Heart right ventricle (tissue), 16 donors: ENCODE results near the gene SDHAF1. TPM values are rescaled to one million over a fixed set of nuclear protein-coding genes. Genes with fewer than 3 reads are reported as not detected.

Experiments
- ATAC-seq, 8 donors: fragments of 200-7000 bp; cut with Tn5 transposase; one replicate each; pipeline ENCODE4 v1.9.1; 2020; ENCODE audit warnings: mild to moderate bottlenecking in 8 of 8, moderate library complexity in 8 of 8, moderate number of reproducible peaks in 1 of 8
- DNase-seq, 2 donors: peaks; one replicate each; pipeline ENCODE4 v3.0.0-alpha.2; 2020
- H3K27ac ChIP-seq, 10 donors: fragments of 200-600 bp; sonication (generic) in 2 of 10; one replicate each; pipeline versions ENCODE4 v1.5.0 to v1.8.0; 2020 to 2022; ENCODE audit warnings: mild to moderate bottlenecking in 3 of 10
- H3K27me3 ChIP-seq, 7 donors: fragments of 200-600 bp; one replicate each; pipeline ENCODE4 v1.8.0; 2021 to 2022; ENCODE audit warnings: mild to moderate bottlenecking in 2 of 7
- H3K36me3 ChIP-seq, 9 donors: fragments of 200-600 bp; sonication (generic) in 1 of 9; one replicate each; pipeline versions ENCODE4 v1.5.0 to v1.8.0; 2020 to 2022; ENCODE audit warnings: mild to moderate bottlenecking in 2 of 9
- H3K4me1 ChIP-seq, 9 donors: fragments of 200-600 bp; sonication (generic) in 1 of 9; one replicate each; pipeline versions ENCODE4 v1.5.0 to v1.8.0; 2020 to 2022; ENCODE audit warnings: mild to moderate bottlenecking in 4 of 9
- H3K4me3 ChIP-seq, 10 donors: fragments of 200-600 bp; sonication (generic) in 2 of 10; one replicate each; pipeline versions ENCODE4 v1.5.0 to v1.8.0; 2020 to 2022; ENCODE audit warnings: mild to moderate bottlenecking in 7 of 10, moderate library complexity in 2 of 10
- H3K9me3 ChIP-seq, 11 donors: fragments of 200-600 bp in 10 of 11; sonication (generic) in 2 of 11; one replicate each; pipeline versions ENCODE4 v1.5.0 to v1.8.0; 2013 to 2022; ENCODE audit warnings: mild to moderate bottlenecking in 2 of 11, control low read depth in 1 of 11, moderate library complexity in 1 of 11
- CTCF ChIP-seq, 9 donors: fragments of 200-600 bp; sonication (generic) in 2 of 9; IDR thresholded peaks; one replicate each; pipeline versions ENCODE4 v1.5.0 to v1.8.0; 2021 to 2022; ENCODE audit warnings: antibody characterized with exemption in 9 of 9, mild to moderate bottlenecking in 5 of 9, moderate library complexity in 1 of 9
- WGBS, 2 donors: extraction: QIAGEN DNeasy Blood & Tissue Kit; methylation state at CpG; one replicate each; pipeline ENCODE4 v1.1.7; 2013; ENCODE audit warnings: inconsistent platforms in 1 of 2; 5-methylcytosine and 5-hydroxymethylcytosine counted together
- intact Hi-C, 10 donors: fragments of 100-400 bp; cut with DNase I; formaldehyde crosslinking; loops; one replicate each; pipeline versions ENCODE4 v1.11.1 to v1.14.2; 2022
- polyA plus RNA-seq, 2 donors: library from polyadenylated mRNA; stranded (reverse); fragments of 200-250 nt; gene quantifications; one replicate each; pipeline ENCODE4 v1.2.3, GENCODE V29; 2013
- total RNA-seq, 10 donors: library from RNA; stranded (reverse); fragmentation: NEBNext Ultra II Directional in 3 of 10; extraction: Animal tissue kit (Norgen Biotek cat#: 25700) in 3 of 10; gene quantifications; one replicate each; pipeline versions ENCODE4 v1.2.1 to v1.2.4, GENCODE V29; 2021 to 2023
- donor health status: Arrhythmogenic right ventricular cardiomyopathy.
- donor health status: ischemic (EF 13 %, LVEDD 7.1; RV severe dilation, severe dysfunction).
- donor health status: healthy with polysubstance abuse.
- donor health status: DM: no; HTN: yes; CAD: no.
- donor health status: DM: no; HTN: no; CAD: no.
- donor health status: ischemic (EF 25% LVEDD 6.9; RV normal size, moderate dysfunction).
- donor health status: ischemic (EF 25% LVEDD 5.7; RV mildly dilated, moderate dysfunction).
- donor health status: healthy.
- donor health status: DM: yes; HTN: yes; CAD: no.
- donor health status: Ischemic cardiomyopathy.
- donor health status: ischemic (EF 35%, LVEDD 5.7; RV mildly dilated, moderate dysfunction).
- donor health status: nonischemic (EF 11% LVEDD 7.7; RV severe dilation, severe dysfunction).
- donor health status: DM: yes; HTN: yes; CAD: no.
- donor health status: PGD.
- donor health status: ischemic (EF 29% LVEDD 5.4; RV normal size, mild dysfunction).
- donor health status: nonischemic (EF 23%, LVEDD 6.1; RV moderate dilation, normal function).

SDHAF1 gene
- total and polyA plus RNA-seq, 12 donors = 7.3 to 26.6 (median 10.2) TPM

GRCh38 chr19:36019061-36019670, 24.2 kb downstream of the SDHAF1 start:
- Histone ChIP-seq H3K9me3 (no peaks in the 10 kb centered on the region), H3K27me3 (no peaks in the 10 kb centered on the region), H3K4me1 (peaks cover 0 to 6% (median 5%) of the 10 kb centered on the region in 9 donors), H3K36me3 (peaks cover 0 to 68% (median 0%) of the 10 kb centered on the region in 9 donors), H3K27ac (no peak overlapping the region), H3K4me3 (no peak overlapping the region)
- TF ChIP-seq CTCF (IDR thresholded peaks at IDR 0.05) = no peak
- ATAC-seq = no peak
- WGBS, 2 donors = 91 to 94% methylated on average over 22 of the region's 22 CpGs
- DNase-seq = no peak
- intact Hi-C loops = no loop called here

GRCh38 chr19:36023432-36023831, 28.4 kb downstream of the SDHAF1 start:
- ATAC-seq = no peak
- Histone ChIP-seq H3K27me3 (no peaks in the 10 kb centered on the region), H3K4me1 (no peaks in the 10 kb centered on the region), H3K9me3 (no peaks in the 10 kb centered on the region), H3K27ac (no peak overlapping the region), H3K4me3 (no peak overlapping the region), H3K36me3 (peaks cover 0 to 82% (median 0%) of the 10 kb centered on the region in 9 donors)
- 92 to 96% methylated on average over 5 of the region's 5 CpGs for WGBS, 2 donors
- no peak for DNase-seq
- TF ChIP-seq CTCF (IDR thresholded peaks at IDR 0.05) = no peak
- intact Hi-C loops = no loop called here

- Histone ChIP-seq H3K27ac (no peak overlapping the region), H3K4me3 (no peak overlapping the region), H3K9me3 (no peaks in the 10 kb centered on the region), H3K36me3 (peaks cover 0 to 67% (median 0%) of the 10 kb centered on the region in 9 donors), H3K27me3 (no peaks in the 10 kb centered on the region), H3K4me1 (no peaks in the 10 kb centered on the region)
- TF ChIP-seq CTCF (IDR thresholded peaks at IDR 0.05) = no peak
- DNase-seq (no peak), ATAC-seq (no peak)
- intact Hi-C loops = no loop called here
- WGBS, 2 donors = 76 to 78% methylated on average over 1 of the region's 1 CpG
These were observed 30.6 kb downstream of the SDHAF1 start for GRCh38 chr19:36025541-36025940.

- H3K27me3 ChIP-seq = no peaks in the 10 kb centered on the region
- peaks cover 0 to 60% (median 0%) of the 10 kb centered on the region in 9 donors for H3K36me3 ChIP-seq
- WGBS, 2 donors = 94 to 95% methylated on average over 47 to 49 of the region's 49 CpGs
- no peaks in the 10 kb centered on the region for H3K9me3 ChIP-seq
- no peaks in the 10 kb centered on the region for H3K4me1 ChIP-seq
- ATAC-seq = no peak
- no peak for TF ChIP-seq CTCF (IDR thresholded peaks at IDR 0.05)
- no peak overlapping the region for H3K27ac ChIP-seq
- no peak overlapping the region for H3K4me3 ChIP-seq
- intact Hi-C loops = no loop called here
- DNase-seq = no peak
These were observed 31.3 kb downstream of the SDHAF1 start for GRCh38 chr19:36026091-36026876.
